ENCODE results near the gene DDA1.

DNA sequence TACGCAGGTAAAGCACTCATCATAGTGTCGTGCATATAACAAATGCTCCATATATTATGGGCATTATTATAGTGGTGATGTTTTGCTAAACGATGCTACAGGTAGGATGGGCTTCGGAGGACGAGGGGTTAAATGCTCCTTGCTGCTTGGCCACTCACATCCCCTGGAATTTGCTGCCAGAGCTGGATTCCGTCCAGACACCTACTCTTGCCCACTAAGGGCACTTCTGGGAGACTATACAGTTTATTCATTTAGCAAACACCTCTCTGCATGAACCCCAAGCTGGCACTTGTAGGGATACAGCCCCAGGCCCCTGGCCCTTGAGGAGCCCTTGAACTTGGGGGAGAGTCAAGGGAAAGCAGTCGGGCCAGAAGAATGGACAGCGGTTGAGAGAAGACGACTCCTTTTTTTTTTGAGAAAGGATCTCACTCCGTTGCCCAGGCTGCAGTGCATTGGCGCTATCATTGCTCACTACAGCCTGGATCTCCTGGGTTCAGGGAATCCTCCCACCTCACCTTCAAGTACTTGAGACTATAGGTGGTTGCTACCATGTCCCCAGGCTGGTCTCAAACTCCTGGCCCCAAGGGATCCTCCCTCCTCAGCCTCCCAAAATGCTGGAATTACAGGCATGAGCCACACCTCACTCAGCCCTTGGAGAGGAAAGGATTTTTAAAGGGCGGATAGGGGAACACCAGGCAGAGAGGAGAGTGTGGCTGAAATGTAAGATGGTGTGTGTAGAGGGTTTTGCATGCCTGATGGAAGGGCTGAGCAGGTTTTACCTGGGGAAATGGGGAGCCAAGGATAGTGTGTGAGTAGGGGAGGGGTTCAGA lies 4.8 kb upstream of the DDA1 start:
- TF ChIP-seq, protein P1, sequence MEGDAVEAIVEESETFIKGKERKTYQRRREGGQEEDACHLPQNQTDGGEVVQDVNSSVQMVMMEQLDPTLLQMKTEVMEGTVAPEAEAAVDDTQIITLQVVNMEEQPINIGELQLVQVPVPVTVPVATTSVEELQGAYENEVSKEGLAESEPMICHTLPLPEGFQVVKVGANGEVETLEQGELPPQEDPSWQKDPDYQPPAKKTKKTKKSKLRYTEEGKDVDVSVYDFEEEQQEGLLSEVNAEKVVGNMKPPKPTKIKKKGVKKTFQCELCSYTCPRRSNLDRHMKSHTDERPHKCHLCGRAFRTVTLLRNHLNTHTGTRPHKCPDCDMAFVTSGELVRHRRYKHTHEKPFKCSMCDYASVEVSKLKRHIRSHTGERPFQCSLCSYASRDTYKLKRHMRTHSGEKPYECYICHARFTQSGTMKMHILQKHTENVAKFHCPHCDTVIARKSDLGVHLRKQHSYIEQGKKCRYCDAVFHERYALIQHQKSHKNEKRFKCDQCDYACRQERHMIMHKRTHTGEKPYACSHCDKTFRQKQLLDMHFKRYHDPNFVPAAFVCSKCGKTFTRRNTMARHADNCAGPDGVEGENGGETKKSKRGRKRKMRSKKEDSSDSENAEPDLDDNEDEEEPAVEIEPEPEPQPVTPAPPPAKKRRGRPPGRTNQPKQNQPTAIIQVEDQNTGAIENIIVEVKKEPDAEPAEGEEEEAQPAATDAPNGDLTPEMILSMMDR (IDR thresholded peaks at IDR 0.05) = no peak
- TF ChIP-seq POLR2AphosphoS5 (IDR thresholded peaks at IDR 0.05) (no peak), POLR2A (IDR thresholded peaks at IDR 0.05) (no peak)
